Cardiac fibroblast (primary cell): ENCODE results near the gene GATAD2B.
A peak's percentile ranks its signal among the peaks of the same experiment; 100 is the strongest.

Experiments
- DNase-seq, 2 donors: peaks; one replicate each; pipeline versions ENCODE4 v3.0.0 to v3.0.0-alpha.2; 2010; ENCODE audit warnings: low read depth in 2 of 2
- H3K4me3 ChIP-seq, 2 donors: replicated peaks in 1 of 2; 1 replicate in 1 of 2; 2 replicates in 1 of 2; pipeline ENCODE4 v1.5.1; 2011; ENCODE audit warnings: low read depth in 2 of 2, low read length in 2 of 2, mild to moderate bottlenecking in 2 of 2, moderate library complexity in 1 of 2
- TF ChIP-seq, protein P1 (sequence below): IDR thresholded peaks from one replicate; pipeline ENCODE4 v1.5.1; 2011; ENCODE audit warnings: low read depth, mild to moderate bottlenecking, low read length, inconsistent platforms

The GATAD2B gene

GRCh38 chr1:153951801-153952200 lies 29.0 kb upstream of the GATAD2B start:
- no peak overlapping the region for H3K4me3 ChIP-seq
- TF ChIP-seq, protein P1, sequence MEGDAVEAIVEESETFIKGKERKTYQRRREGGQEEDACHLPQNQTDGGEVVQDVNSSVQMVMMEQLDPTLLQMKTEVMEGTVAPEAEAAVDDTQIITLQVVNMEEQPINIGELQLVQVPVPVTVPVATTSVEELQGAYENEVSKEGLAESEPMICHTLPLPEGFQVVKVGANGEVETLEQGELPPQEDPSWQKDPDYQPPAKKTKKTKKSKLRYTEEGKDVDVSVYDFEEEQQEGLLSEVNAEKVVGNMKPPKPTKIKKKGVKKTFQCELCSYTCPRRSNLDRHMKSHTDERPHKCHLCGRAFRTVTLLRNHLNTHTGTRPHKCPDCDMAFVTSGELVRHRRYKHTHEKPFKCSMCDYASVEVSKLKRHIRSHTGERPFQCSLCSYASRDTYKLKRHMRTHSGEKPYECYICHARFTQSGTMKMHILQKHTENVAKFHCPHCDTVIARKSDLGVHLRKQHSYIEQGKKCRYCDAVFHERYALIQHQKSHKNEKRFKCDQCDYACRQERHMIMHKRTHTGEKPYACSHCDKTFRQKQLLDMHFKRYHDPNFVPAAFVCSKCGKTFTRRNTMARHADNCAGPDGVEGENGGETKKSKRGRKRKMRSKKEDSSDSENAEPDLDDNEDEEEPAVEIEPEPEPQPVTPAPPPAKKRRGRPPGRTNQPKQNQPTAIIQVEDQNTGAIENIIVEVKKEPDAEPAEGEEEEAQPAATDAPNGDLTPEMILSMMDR: no peak
- no peak for DNase-seq

DNA sequence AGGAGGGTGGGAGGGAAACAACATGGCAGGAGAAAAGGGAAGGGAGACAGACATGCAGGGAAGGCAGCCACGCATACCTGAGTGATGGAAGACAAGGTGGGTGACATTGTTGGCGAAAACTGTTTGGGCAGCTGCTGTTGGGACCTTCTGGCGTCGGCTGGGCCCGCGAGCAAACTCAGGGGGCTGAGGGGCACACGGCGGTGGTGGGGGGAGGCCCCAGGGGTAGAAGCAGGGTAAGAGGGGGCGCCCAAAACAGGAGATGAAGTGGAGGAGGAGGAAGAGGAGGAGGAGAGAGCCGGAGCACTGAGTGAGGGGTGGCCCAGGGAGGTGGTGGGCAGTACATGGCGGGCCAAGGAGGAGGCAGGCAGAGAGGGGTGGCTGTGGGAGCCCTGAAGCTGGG lies 28.4 kb upstream of the GATAD2B start:
- H3K4me3 ChIP-seq: no peak overlapping the region
- DNase-seq: no peak
- TF ChIP-seq, protein P1: no peak

GRCh38 chr1:153946622-153947241 lies 24.0 kb upstream of the GATAD2B start, which contains the start of gene DENND4B:
TSS of gene DENND4B (minus strand) at chr1:153946718. CDS start at chr1:153944374, 2,344 bp downstream.
- H3K4me3 ChIP-seq: peak within 1 kb of the TSS; percentile 77 to 78
- TF ChIP-seq, protein P1: peak; percentile 84
- DNase-seq: peak; percentile 76 to 86

GRCh38 chr1:153945795-153946621 lies 23.2 kb upstream of the GATAD2B start:
- DNase-seq: peak; percentile 71 to 89
- H3K4me3 ChIP-seq: peak overlapping the region; percentile 77 to 78
- TF ChIP-seq, protein P1: no peak

DNA sequence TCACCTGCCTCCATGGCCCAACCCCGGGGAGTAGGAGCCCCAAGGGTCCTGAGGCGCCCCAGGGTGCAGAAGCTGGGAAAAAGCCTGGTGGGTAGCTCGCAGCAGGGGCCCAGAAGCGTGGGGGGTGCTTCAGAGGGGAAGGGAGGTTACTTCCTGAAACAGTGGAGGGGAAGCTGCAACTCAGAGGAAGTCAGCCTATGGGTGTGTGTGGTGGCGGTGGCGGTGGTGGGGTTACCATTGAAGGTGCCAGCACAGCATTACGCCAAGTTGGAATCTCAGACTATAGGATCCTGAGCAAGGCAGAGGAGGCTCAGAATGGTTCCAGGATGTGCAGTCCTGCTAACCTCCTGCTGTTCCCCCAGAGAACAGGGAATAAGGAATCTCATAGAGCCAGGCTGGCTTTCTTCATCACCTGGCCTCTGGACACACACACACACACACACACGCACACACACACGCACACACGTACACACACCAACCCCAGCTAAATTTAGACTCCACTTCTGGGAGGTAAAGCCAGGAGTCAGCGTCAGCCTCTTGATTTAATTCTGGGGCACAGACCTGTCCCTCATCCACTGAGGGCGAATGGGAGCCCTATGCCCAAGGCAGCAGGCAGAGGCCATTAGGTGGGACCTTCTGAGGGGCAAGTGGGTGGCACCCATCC lies 22.5 kb upstream of the GATAD2B start:
- TF ChIP-seq, protein P1: no peak

DNA sequence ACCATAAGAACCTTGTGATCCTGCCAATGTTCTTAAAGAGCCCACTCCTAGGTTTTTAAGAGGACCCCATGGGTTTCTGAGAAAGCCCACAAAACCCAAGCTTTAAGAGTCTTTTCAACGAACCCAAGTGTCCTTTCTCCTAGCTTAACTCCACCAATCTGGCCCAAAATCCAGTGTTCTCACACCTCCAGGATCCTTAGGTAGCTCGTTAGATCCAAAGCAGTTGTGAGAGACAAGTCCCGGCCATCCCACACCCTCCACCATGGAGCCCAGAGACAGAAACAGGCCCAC lies 22.0 kb upstream of the GATAD2B start:
- peak overlapping the region in 1 of 2 donors; percentile 77 for H3K4me3 ChIP-seq
- TF ChIP-seq, protein P1: no peak
- no peak for DNase-seq

More for the DNA sequence above, 22.5 kb upstream of the GATAD2B start:
- peak; percentile 57 to 69 for DNase-seq
- H3K4me3 ChIP-seq: peak overlapping the region; percentile 77 to 78
